ENCODE data around the gene ESYT3. TPM values are rescaled to one million over a fixed set of nuclear protein-coding genes. Genes with fewer than 3 reads are reported as not detected.

Gene ESYT3
- total RNA-seq, 6 experiments from 2014 or later, result 0.05 to 0.09 TPM; not detected in 4

- Mint-ChIP-seq H3K4me3 (no peak overlapping the region), H3K27me3 (ENCODE audit: insufficient read depth) (no peaks in the 10 kb centered on the region), H3K27ac (no peak overlapping the region), H3K36me3 (ENCODE audit: low read depth) (peaks cover 17% of the 10 kb centered on the region; the same call in 1 of the 2 replicates), H3K4me1 (ENCODE audit: low read depth) (peaks cover 13% of the 10 kb centered on the region), H3K9me3 (no peaks in the 10 kb centered on the region)
- TF ChIP-seq, protein P1, sequence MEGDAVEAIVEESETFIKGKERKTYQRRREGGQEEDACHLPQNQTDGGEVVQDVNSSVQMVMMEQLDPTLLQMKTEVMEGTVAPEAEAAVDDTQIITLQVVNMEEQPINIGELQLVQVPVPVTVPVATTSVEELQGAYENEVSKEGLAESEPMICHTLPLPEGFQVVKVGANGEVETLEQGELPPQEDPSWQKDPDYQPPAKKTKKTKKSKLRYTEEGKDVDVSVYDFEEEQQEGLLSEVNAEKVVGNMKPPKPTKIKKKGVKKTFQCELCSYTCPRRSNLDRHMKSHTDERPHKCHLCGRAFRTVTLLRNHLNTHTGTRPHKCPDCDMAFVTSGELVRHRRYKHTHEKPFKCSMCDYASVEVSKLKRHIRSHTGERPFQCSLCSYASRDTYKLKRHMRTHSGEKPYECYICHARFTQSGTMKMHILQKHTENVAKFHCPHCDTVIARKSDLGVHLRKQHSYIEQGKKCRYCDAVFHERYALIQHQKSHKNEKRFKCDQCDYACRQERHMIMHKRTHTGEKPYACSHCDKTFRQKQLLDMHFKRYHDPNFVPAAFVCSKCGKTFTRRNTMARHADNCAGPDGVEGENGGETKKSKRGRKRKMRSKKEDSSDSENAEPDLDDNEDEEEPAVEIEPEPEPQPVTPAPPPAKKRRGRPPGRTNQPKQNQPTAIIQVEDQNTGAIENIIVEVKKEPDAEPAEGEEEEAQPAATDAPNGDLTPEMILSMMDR (IDR thresholded peaks at IDR 0.05), result no peak
- no peak for DNase-seq
Observed at GRCh38 chr3:138404121-138404520, 30.3 kb upstream of the ESYT3 start.

DNA sequence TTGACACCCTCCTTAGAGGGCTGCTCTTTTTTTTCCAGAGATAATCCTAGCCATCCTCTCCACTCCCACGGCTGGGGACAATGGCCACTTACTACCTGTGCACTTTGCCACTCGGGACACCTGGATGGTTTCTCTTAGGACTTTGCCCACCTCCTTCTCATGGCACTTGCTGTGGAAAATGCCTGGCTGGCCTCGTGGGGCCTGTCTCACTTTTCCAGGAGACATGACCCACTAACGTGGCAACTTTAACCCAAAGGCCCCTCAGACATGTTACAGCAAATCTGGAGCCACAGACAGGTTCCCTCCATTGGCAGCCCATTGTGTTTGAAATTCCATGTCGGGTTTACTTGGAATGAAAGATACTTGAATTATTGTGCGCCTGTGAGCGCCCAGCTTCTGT lies 29.4 kb upstream of the ESYT3 start:
- Mint-ChIP-seq H3K27me3 (ENCODE audit: insufficient read depth) (no peaks in the 10 kb centered on the region), H3K4me1 (ENCODE audit: low read depth) (peaks cover 15% of the 10 kb centered on the region), H3K36me3 (ENCODE audit: low read depth) (peaks cover 17% of the 10 kb centered on the region; the same call in 1 of the 2 replicates), H3K27ac (no peak overlapping the region), H3K9me3 (no peaks in the 10 kb centered on the region), H3K4me3 (no peak overlapping the region)
- DNase-seq, result no peak
- TF ChIP-seq, protein P1 (IDR thresholded peaks at IDR 0.05), result no peak

GRCh38 chr3:138405486-138405885 lies 28.9 kb upstream of the ESYT3 start:
- peaks cover 15% of the 10 kb centered on the region for H3K4me1 Mint-ChIP-seq (ENCODE audit: low read depth)
- H3K27me3 Mint-ChIP-seq (ENCODE audit: insufficient read depth), result no peaks in the 10 kb centered on the region
- no peaks in the 10 kb centered on the region for H3K9me3 Mint-ChIP-seq
- H3K4me3 Mint-ChIP-seq, result no peak overlapping the region
- H3K27ac Mint-ChIP-seq, result no peak overlapping the region
- peaks cover 17% of the 10 kb centered on the region; the same call in 1 of the 2 replicates for H3K36me3 Mint-ChIP-seq (ENCODE audit: low read depth)
- TF ChIP-seq, protein P1 (IDR thresholded peaks at IDR 0.05), result no peak
- no peak for DNase-seq

- TF ChIP-seq, protein P1 (IDR thresholded peaks at IDR 0.05), result no peak
- no peak overlapping the region for H3K27ac Mint-ChIP-seq
- H3K27me3 Mint-ChIP-seq (ENCODE audit: insufficient read depth), result no peaks in the 10 kb centered on the region
- no peak overlapping the region for H3K4me3 Mint-ChIP-seq
- peaks cover 17% of the 10 kb centered on the region; the same call in 1 of the 2 replicates for H3K36me3 Mint-ChIP-seq (ENCODE audit: low read depth)
- H3K9me3 Mint-ChIP-seq, result no peaks in the 10 kb centered on the region
- DNase-seq, result no peak
- H3K4me1 Mint-ChIP-seq (ENCODE audit: low read depth), result peaks cover 15% of the 10 kb centered on the region
Observed at GRCh38 chr3:138406606-138407005, 27.8 kb upstream of the ESYT3 start.

- no peak overlapping the region for H3K4me3 Mint-ChIP-seq
- no peaks in the 10 kb centered on the region for H3K9me3 Mint-ChIP-seq
- TF ChIP-seq, protein P1 (IDR thresholded peaks at IDR 0.05), result no peak
- no peak overlapping the region for H3K27ac Mint-ChIP-seq
- H3K4me1 Mint-ChIP-seq (ENCODE audit: low read depth), result peaks cover 16% of the 10 kb centered on the region
- DNase-seq, result no peak
- peaks cover 17% of the 10 kb centered on the region; the same call in 1 of the 2 replicates for H3K36me3 Mint-ChIP-seq (ENCODE audit: low read depth)
- H3K27me3 Mint-ChIP-seq (ENCODE audit: insufficient read depth), result no peaks in the 10 kb centered on the region
Observed at GRCh38 chr3:138407236-138407907, 27.0 kb upstream of the ESYT3 start.

All from HFFc6 (cell line).